GM19238 (cell line): ENCODE data around the gene NEDD9.

Source experiments
- DNase-seq: peaks from one replicate; pipeline ENCODE4 v3.0.0; 2011; ENCODE audit warnings: low spot score; ENCODE audit not compliant: insufficient read length

NEDD9 gene

DNA sequence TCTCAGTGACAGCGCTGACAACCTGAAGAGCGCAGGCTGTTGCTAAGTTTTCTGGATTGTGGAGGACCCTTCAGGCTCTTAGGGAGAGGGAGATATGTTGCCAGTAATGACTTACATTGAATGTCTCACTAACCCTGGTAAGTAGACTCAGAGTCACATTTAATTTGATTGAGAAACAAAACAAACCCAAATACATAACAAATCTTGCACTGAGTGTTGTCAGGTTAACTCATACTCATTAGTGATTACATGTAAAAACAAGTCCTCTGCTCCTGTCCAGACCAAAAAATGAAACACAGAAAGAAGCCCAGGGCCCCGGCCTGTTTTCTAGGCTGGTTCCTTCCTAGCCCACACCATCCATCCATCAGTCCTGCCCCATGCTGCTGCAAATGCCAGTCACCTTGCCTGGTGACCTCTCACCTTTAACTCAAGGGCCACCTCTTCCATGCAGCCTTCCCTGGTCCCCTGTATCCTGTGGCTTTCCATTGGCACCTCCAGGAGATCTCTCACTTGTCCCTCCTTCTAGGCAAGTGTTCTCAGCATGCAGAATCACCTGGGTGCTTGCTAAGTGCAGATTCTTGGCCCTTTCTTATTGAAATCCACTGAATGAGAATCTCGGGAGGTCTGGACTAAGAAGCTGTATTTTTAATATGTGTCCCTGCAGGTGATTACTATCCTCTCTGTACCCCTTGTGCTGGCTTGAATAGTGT, 86.2 kb downstream of the NEDD9 start:
- DNase-seq, result no peak

DNA sequence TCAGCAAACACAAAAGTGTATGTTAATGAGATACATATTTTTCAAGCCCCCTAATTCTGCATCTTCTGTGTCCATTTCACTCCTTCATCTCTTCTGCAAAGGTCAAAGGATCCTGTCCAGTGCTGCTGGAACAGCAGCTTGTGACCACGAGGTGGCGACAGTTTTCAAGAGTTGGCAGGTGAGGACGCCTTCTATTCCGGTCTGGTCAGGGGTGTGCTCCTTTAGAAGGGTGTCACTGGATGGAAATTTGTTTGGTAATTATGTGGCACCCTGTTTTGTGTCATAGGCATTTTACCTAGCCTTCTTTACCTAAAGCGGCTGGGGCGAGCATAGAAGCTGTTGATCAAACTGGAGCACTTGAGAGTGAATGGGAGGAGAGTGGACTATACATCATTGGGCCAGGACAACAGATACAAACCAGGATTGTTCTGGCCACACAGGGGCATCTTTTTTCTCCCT, 88.0 kb downstream of the NEDD9 start:
- DNase-seq, result peak; percentile 67

DNA sequence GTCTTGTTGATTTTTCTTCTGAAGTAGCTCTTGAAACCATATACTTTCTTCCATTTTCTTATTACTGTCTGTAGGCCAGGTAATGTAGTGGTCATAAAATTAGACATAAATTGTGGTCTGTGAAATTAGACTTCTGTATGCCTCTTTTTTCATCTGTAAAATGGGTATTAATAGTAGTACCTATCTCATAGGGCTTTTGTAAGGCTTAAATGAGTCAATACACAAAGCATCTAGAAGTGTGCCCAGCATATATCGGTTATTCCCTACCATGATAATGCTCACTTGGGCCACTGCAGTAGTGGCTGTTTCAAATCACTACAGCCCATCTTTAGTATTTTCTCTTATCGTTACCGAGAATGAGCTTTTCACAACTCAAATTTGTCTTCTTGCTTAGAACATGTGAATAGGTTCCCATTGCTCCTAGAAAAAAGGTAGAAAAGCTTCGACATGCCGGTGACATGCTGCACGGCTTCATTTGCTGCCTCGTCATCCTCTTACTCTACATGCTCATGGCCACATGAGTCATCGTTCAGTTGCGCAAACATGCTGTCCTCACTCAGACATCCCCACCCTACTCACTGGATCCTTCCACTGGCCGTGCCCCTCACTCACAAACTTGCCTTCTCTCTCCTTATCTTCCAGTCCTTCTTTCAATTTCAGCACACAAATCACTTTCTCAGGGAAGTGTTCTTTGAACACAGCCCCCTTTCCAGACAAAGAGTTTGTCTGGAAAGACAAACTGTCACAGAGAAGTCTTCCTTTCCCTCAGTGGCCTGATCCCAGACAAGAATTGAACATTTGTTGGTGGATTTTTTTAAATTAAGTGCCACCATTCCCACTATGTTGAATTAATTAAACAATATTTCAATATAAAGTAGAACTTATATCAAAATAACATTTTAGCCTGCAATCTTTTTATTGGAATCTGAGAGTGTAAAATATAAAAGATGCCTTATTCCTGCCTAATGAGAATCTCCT, 88.8 kb downstream of the NEDD9 start:
- DNase-seq, result no peak

DNA sequence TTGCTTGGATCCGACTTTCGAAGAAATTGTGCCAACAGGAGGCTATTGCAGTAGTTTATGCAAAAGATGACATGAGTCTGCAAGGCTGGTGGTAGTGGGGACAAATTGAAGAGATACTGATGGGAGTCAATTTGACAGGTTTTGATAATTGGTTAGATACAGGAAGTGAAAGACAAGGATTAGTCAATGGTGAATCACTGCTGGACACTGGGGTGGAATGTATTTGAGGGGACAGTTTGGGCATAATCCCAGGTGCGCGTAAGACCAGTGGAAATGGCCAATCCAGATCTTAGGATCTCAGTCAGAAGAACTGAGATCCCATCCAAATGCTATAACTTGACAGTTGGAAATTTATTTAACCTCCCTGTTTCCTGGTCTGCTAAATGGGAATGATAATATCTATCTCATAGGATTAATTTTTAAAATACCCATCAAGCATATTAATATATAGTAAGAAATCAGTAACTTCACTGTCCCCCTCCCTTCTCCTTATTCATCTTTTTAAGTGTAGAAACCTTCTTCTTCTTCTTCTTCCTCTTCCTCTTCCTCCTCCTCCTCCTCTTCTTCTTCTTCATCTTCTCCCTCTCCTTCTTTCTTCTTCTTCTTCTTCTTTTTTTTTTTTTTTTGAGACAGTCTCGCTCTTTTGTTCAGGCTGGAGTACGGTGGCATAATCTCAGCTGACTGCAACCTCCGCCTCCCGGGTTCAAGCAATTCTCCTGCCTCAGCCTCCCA, 90.0 kb downstream of the NEDD9 start:
- DNase-seq, result no peak

DNA sequence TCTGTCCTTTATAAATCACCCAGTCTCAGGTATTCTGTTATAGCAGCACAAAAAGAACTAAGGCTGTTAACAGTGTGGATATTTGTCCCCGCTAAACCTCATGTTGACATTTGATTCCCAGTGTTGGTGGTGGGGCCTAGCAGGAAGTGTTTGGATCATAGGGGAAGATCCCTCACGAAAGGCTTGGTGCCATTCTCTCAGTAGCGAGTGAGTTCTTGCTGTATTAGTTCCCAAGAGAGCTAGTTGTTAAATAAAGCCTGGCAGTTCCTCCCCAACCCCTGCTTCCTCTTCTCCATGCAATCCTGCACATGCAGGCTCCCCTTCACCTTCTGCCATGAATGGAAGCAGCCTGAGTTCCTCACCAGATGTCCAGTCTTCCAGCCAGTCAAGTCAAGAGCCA, 91.2 kb downstream of the NEDD9 start:
- DNase-seq, result no peak

DNA sequence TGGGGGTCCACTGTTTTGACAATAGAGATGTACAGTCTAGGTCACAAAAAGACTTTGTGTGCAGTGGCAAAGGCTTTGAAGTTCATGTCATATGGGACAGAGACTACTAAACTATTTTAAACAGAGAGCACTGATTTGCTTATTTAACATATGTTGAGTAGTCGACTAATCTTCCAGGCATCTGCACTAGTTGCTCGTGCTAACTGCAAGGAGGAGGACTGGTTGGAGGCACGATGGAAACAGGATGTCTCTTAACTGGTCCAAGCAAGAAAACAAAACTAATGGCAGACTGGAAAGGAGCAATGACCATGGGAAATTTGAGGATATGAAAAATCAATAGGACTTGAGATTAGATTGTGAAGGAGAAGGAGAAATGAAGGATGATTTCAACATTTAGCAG, 92.4 kb downstream of the NEDD9 start:
- DNase-seq, result no peak

DNA sequence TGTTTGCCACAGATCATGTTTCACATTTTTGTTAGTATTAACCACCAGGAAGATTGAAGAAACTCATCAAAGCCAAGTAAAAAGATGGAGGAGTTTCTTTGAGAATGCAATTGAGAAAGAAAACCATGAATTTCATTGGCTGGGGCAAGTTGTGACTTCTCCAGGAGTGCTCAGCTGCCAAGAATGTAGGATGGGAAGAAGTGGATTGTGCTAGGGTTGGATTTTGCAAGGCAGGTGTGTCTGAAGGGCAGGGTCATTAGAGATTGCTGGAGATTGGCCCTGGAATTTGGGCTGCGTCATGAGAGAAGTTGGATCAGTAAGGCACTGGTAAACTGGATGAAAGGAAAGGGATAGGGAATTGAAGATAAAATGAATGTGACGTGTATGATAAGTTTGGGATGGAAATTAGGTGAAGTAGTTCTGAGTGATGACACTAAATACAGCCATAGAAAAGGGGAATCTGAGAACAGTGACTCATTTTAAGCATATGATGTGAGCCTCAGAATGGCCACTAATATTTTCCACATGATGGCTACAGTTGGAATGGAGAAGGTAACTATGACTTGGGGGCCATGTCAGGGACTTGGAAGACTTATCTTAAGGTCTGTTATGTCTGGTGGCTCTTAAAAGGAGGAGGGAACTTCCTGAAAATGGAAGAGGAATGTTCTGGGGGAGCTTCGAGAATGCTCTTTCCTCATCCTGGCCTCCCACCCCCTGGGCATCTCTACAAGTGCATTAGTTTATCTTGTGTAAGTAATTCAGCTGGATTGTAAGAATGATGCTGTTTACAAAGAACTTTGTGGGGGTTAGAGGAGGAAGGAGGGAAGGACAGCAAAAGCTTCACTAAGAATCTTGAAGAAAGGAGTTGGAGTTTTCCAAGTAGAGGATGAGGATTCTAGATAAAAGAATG, 93.2 kb downstream of the NEDD9 start:
- DNase-seq, result no peak

DNA sequence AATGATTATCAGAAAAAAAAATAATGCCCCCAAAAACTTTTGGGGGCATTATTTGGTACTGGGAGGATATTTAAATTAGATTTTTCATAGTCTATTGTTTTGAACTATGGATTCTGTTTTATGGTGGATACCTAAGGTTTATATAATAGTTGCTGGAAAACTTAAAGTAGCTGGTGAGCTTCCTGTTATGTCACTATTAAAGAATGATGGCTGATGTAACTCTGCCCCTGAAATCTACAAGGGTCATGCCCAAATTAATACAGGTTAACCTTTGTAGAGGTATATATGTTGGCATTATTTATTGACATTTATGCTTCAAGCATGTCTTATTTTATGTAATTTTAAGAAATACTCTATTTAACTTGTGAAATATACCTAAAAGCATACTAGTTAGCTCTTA, 95.7 kb downstream of the NEDD9 start:
- no peak for DNase-seq
